Gastrocnemius medialis (tissue), 4 donors: Measurements from ENCODE around the gene LUZP1.

Experiments used
- POLR2A ChIP-seq, 2 donors: fragments of 450-650 bp; IDR thresholded peaks; one replicate each; pipeline ENCODE4 v1.6.1; 2017; ENCODE audit warnings: antibody characterized with exemption in 2 of 2, mild to moderate bottlenecking in 2 of 2, moderate library complexity in 2 of 2
- TF ChIP-seq, protein P1 (sequence below), 5 experiments: fragments of 450-650 bp in 3 of 5; fragments of 200-600 bp in 2 of 5; sonication (generic) in 2 of 5; IDR thresholded peaks in 4 of 5; conservative IDR thresholded peaks in 1 of 5; 1 replicate in 4 of 5; 2 replicates in 1 of 5; pipeline ENCODE4 v1.5.1; 2016 to 2019; ENCODE audit warnings: antibody characterized with exemption in 5 of 5, mild to moderate bottlenecking in 3 of 5, moderate library complexity in 3 of 5

DNA sequence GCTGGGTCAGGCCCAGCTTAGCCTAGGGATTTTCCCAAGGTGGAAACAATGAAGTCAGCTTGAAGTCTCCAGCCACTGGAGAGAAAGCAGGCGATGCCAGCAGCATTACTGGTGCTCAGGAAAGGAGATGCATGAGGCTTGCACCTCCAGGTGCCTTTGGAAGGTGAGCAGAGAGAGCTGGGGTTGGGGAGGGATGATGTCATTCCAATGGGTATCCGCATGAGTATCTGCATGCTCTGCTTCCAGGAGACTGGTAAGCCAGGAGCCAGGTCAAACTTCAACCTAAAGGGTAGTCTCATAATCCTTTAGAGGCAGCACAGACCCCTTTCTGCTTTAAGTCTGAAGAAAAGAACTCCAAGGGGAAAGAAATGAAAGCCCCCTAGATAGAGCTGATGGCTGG, 80.6 kb downstream of the LUZP1 start:
- TF ChIP-seq, protein P1, sequence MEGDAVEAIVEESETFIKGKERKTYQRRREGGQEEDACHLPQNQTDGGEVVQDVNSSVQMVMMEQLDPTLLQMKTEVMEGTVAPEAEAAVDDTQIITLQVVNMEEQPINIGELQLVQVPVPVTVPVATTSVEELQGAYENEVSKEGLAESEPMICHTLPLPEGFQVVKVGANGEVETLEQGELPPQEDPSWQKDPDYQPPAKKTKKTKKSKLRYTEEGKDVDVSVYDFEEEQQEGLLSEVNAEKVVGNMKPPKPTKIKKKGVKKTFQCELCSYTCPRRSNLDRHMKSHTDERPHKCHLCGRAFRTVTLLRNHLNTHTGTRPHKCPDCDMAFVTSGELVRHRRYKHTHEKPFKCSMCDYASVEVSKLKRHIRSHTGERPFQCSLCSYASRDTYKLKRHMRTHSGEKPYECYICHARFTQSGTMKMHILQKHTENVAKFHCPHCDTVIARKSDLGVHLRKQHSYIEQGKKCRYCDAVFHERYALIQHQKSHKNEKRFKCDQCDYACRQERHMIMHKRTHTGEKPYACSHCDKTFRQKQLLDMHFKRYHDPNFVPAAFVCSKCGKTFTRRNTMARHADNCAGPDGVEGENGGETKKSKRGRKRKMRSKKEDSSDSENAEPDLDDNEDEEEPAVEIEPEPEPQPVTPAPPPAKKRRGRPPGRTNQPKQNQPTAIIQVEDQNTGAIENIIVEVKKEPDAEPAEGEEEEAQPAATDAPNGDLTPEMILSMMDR (IDR thresholded peaks at IDR 0.05 in 4 of 5, conservative IDR thresholded peaks at IDR 0.05 in 1 of 5) = no peak
- no peak for TF ChIP-seq POLR2A (IDR thresholded peaks at IDR 0.05)
